Measurements from ENCODE around the gene ERCC1.

DNA sequence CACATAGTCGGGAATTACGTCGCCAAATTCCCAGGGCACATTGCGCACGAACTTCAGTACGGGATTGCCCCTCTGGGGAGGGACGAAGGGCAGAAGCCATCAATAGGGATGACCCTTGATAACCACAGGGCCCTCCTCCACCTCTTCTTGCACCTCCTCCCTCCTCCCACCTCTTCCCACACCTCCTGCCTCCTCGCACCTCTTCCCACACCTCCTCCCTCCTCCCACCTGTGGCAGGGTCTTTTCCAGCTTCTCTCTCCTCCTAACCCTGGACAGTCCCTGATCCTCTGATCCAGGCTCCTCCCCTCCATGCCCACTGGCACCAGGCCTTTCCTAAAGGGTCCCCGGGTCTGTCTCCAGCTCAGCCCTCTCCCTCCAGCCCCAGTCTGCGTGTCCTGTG, 3.4 kb downstream of the ERCC1 start:
- TF ChIP-seq, protein P1, sequence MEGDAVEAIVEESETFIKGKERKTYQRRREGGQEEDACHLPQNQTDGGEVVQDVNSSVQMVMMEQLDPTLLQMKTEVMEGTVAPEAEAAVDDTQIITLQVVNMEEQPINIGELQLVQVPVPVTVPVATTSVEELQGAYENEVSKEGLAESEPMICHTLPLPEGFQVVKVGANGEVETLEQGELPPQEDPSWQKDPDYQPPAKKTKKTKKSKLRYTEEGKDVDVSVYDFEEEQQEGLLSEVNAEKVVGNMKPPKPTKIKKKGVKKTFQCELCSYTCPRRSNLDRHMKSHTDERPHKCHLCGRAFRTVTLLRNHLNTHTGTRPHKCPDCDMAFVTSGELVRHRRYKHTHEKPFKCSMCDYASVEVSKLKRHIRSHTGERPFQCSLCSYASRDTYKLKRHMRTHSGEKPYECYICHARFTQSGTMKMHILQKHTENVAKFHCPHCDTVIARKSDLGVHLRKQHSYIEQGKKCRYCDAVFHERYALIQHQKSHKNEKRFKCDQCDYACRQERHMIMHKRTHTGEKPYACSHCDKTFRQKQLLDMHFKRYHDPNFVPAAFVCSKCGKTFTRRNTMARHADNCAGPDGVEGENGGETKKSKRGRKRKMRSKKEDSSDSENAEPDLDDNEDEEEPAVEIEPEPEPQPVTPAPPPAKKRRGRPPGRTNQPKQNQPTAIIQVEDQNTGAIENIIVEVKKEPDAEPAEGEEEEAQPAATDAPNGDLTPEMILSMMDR (IDR thresholded peaks at IDR 0.05), result no peak
- TF ChIP-seq POLR2A (IDR thresholded peaks at IDR 0.05) (no peak), EP300 (IDR thresholded peaks at IDR 0.05) (no peak)

All from stomach (tissue), 4 donors.